Measurements from ENCODE around the gene ZNF646.

ZNF646 gene

DNA sequence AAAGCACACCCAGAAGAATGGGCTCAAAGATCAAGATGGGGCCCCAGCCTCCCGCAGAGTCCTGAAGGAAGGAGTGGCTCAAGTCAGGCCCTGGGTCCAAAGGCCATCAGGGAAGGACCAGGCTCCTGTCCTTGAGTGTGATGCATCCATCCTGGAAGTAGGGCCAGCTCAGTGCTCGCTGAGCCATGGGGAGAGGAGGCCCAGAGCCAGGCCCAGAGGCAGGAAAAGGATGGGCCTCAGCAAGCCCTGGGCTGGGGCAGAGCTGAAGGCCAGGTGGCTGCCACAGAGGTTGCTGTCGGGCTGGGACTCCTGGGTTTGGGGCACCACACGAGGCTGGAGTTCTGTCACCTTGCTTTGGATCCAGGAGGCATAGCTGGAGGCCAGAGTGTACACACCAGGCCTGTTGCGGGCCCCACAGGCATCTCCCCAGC is 57.6 kb downstream of the ZNF646 start:
- TF ChIP-seq, protein P1, sequence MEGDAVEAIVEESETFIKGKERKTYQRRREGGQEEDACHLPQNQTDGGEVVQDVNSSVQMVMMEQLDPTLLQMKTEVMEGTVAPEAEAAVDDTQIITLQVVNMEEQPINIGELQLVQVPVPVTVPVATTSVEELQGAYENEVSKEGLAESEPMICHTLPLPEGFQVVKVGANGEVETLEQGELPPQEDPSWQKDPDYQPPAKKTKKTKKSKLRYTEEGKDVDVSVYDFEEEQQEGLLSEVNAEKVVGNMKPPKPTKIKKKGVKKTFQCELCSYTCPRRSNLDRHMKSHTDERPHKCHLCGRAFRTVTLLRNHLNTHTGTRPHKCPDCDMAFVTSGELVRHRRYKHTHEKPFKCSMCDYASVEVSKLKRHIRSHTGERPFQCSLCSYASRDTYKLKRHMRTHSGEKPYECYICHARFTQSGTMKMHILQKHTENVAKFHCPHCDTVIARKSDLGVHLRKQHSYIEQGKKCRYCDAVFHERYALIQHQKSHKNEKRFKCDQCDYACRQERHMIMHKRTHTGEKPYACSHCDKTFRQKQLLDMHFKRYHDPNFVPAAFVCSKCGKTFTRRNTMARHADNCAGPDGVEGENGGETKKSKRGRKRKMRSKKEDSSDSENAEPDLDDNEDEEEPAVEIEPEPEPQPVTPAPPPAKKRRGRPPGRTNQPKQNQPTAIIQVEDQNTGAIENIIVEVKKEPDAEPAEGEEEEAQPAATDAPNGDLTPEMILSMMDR (conservative IDR thresholded peaks at IDR 0.05; ENCODE audit: low read length): no peak
- no peak for TF ChIP-seq EZH2phosphoT487 (IDR thresholded peaks at IDR 0.05; ENCODE audit: borderline replicate concordance)
- Histone ChIP-seq H2AFZ (ENCODE audit: low read length) (no peak overlapping the region), H4K20me1 (ENCODE audit: insufficient read depth, low read length, poor library complexity, severe bottlenecking) (no peaks in the 10 kb centered on the region), H3K9ac (ENCODE audit: low read depth, low read length, poor library complexity, severe bottlenecking) (no peak overlapping the region), H3K4me3 (ENCODE audit: low read length, poor library complexity, severe bottlenecking) (no peak overlapping the region), H3F3A (ENCODE audit: low read depth) (no peaks in the 10 kb centered on the region), H3K27me3 (ENCODE audit: insufficient read depth, low read length, poor library complexity, severe bottlenecking) (no peaks in the 10 kb centered on the region), H3K4me2 (ENCODE audit: low read depth, low read length, poor library complexity, severe bottlenecking) (no peak overlapping the region), H3K9me2 (replicated peaks; ENCODE audit: low read depth, low read length) (no peaks in the 10 kb centered on the region), H3K36me3 (ENCODE audit: insufficient read depth, low read length) (no peaks in the 10 kb centered on the region), H3K9me3 (ENCODE audit: insufficient read depth, low read depth, low read length) (no peaks in the 10 kb centered on the region), H3K79me2 (ENCODE audit: insufficient read depth, low read length) (no peaks in the 10 kb centered on the region), H3K4me1 (ENCODE audit: insufficient read depth, low read length, poor library complexity, severe bottlenecking) (no peaks in the 10 kb centered on the region)

DNA sequence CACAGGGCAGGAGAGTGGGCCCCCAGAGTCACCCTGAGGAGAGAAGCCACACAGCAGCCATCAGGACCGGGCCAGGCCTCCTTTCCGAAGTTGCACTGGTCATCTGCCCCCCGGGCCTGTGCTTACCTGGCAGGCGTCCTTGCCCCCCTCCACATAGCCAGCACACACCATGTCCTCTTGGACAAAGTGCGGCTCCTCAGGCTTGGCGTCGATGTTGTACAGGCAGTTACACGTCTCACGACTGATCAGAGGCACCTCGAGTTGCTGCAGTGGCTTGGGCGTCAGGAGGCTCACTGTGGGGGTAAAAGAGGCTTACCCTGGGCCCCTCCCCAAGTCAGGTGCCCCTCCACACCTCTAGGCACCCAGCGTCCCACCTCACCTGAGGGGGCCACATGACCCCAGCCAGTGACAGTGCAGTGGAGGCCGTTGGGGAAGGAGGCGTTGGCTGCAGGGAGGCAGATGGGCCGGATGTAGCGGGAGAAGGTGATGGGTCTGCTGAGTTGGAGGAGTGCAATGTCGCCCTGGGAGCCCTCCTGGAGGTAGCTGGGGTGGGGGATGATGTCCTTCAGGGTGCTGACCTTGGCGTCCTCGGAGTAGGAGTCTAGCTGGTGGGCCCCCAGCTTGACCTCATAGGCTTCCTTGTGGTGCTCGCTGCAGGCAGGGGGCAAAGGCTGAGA is 58.2 kb downstream of the ZNF646 start:
- Histone ChIP-seq H3K36me3 (ENCODE audit: insufficient read depth, low read length) (no peaks in the 10 kb centered on the region), H3K4me2 (ENCODE audit: low read depth, low read length, poor library complexity, severe bottlenecking) (no peak overlapping the region), H3K9ac (ENCODE audit: low read depth, low read length, poor library complexity, severe bottlenecking) (no peak overlapping the region), H3F3A (ENCODE audit: low read depth) (no peaks in the 10 kb centered on the region), H2AFZ (ENCODE audit: low read length) (no peak overlapping the region), H3K9me2 (replicated peaks; ENCODE audit: low read depth, low read length) (no peaks in the 10 kb centered on the region), H3K79me2 (ENCODE audit: insufficient read depth, low read length) (no peaks in the 10 kb centered on the region), H3K9me3 (ENCODE audit: insufficient read depth, low read depth, low read length) (no peaks in the 10 kb centered on the region), H3K4me3 (ENCODE audit: low read length, poor library complexity, severe bottlenecking) (no peak overlapping the region), H3K27me3 (ENCODE audit: insufficient read depth, low read length, poor library complexity, severe bottlenecking) (no peaks in the 10 kb centered on the region), H3K4me1 (ENCODE audit: insufficient read depth, low read length, poor library complexity, severe bottlenecking) (no peaks in the 10 kb centered on the region), H4K20me1 (ENCODE audit: insufficient read depth, low read length, poor library complexity, severe bottlenecking) (no peaks in the 10 kb centered on the region)
- TF ChIP-seq, protein P1 (conservative IDR thresholded peaks at IDR 0.05; ENCODE audit: low read length): no peak
- TF ChIP-seq EZH2phosphoT487 (IDR thresholded peaks at IDR 0.05; ENCODE audit: borderline replicate concordance): no peak

DNA sequence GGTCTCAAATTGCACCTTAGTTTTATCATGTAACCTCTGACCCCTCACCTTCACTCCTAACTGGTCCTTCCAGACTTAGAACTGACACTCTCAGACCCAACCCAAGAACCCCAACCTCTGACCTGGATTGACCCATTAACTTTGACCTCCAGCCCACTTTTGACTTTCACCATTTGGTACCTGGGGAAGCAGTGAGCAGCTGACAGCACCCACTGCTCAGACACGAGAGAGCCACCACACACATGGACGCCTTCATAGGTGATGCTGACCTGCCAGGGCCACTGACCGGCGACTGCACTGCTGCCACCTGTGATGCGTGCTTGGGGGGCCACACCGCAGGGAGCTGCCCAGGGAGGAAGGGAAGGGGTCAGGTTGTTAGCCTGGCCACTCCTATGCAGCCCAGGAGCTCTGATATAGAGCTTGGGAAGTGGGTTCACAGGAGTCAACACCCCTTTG is 58.9 kb downstream of the ZNF646 start:
- no peaks in the 10 kb centered on the region for H3K9me2 ChIP-seq (replicated peaks; ENCODE audit: low read depth, low read length)
- no peak overlapping the region for H3K4me3 ChIP-seq (ENCODE audit: low read length, poor library complexity, severe bottlenecking)
- H3K27me3 ChIP-seq (ENCODE audit: insufficient read depth, low read length, poor library complexity, severe bottlenecking): no peaks in the 10 kb centered on the region
- TF ChIP-seq EZH2phosphoT487 (IDR thresholded peaks at IDR 0.05; ENCODE audit: borderline replicate concordance): no peak
- TF ChIP-seq, protein P1 (conservative IDR thresholded peaks at IDR 0.05; ENCODE audit: low read length): no peak
- no peak overlapping the region for H3K4me2 ChIP-seq (ENCODE audit: low read depth, low read length, poor library complexity, severe bottlenecking)
- no peaks in the 10 kb centered on the region for H4K20me1 ChIP-seq (ENCODE audit: insufficient read depth, low read length, poor library complexity, severe bottlenecking)
- no peaks in the 10 kb centered on the region for H3F3A ChIP-seq (ENCODE audit: low read depth)
- no peaks in the 10 kb centered on the region for H3K4me1 ChIP-seq (ENCODE audit: insufficient read depth, low read length, poor library complexity, severe bottlenecking)
- no peak overlapping the region for H3K9ac ChIP-seq (ENCODE audit: low read depth, low read length, poor library complexity, severe bottlenecking)
- H3K9me3 ChIP-seq (ENCODE audit: insufficient read depth, low read depth, low read length): no peaks in the 10 kb centered on the region
- no peaks in the 10 kb centered on the region for H3K79me2 ChIP-seq (ENCODE audit: insufficient read depth, low read length)
- no peak overlapping the region for H2AFZ ChIP-seq (ENCODE audit: low read length)
- no peaks in the 10 kb centered on the region for H3K36me3 ChIP-seq (ENCODE audit: insufficient read depth, low read length)
